ENCODE results near the gene GALNT7. TPM values are rescaled to one million over a fixed set of nuclear protein-coding genes. Genes with fewer than 3 reads are reported as not detected.
"Not testable (repeated sequence)": the region's sequence is repeated elsewhere in the genome, so short reads cannot be mapped to it uniquely, and the experiment has no call there.

Gene GALNT7
- 35.8 to 38.8 TPM (median 36.7 TPM) in 3 replicates for total RNA-seq

GRCh38 chr4:173168396-173169177, at the start of gene GALNT7:
TSS of gene GALNT7 (plus strand) at chr4:173168811. CDS start at chr4:173168836, 25 bp downstream.
- Mint-ChIP-seq H3K9me3 (no peaks in the 10 kb centered on the region), H3K4me1 (peaks cover 19% of the 10 kb centered on the region), H3K4me3 (peak within 1 kb of the TSS; percentile 88), H3K27me3 (ENCODE audit: low read depth) (no peaks in the 10 kb centered on the region), H3K36me3 (no peaks in the 10 kb centered on the region), H3K27ac (peak within 1 kb of the TSS; percentile 93)
- DNase-seq (ENCODE audit: low spot score in 2 of 2, unreplicated experiment in 2 of 2), result peak; percentile 54 to 72
- no peak for TF ChIP-seq CTCF (IDR thresholded peaks at IDR 0.05; ENCODE audit: unreplicated experiment)

- not testable (repeated sequence) for H3K27ac Mint-ChIP-seq; H3K27me3 Mint-ChIP-seq (ENCODE audit: low read depth); H3K36me3 Mint-ChIP-seq; H3K4me3 Mint-ChIP-seq; DNase-seq (ENCODE audit: low spot score in 2 of 2, unreplicated experiment in 2 of 2)
- peaks cover 22% of the 10 kb centered on the region for H3K4me1 Mint-ChIP-seq
- peaks cover 19% of the 10 kb centered on the region for H3K9me3 Mint-ChIP-seq
Observed at GRCh38 chr4:173118819-173119218, 49.8 kb upstream of the GALNT7 start.

- no peak for DNase-seq (ENCODE audit: low spot score in 2 of 2, unreplicated experiment in 2 of 2)
- no peak overlapping the region for H3K27ac Mint-ChIP-seq
- peaks cover 22% of the 10 kb centered on the region for H3K4me1 Mint-ChIP-seq
- no peak for TF ChIP-seq CTCF (IDR thresholded peaks at IDR 0.05; ENCODE audit: unreplicated experiment)
- H3K36me3 Mint-ChIP-seq, result no peaks in the 10 kb centered on the region
- no peak overlapping the region for H3K4me3 Mint-ChIP-seq
- H3K27me3 Mint-ChIP-seq (ENCODE audit: low read depth), result no peaks in the 10 kb centered on the region
- H3K9me3 Mint-ChIP-seq, result peaks cover 11% of the 10 kb centered on the region
Observed at GRCh38 chr4:173119818-173120217, 48.8 kb upstream of the GALNT7 start.

GRCh38 chr4:173121076-173121561, 47.5 kb upstream of the GALNT7 start:
- H3K36me3 Mint-ChIP-seq, result no peaks in the 10 kb centered on the region
- no peak for DNase-seq (ENCODE audit: low spot score in 2 of 2, unreplicated experiment in 2 of 2)
- no peaks in the 10 kb centered on the region for H3K27me3 Mint-ChIP-seq (ENCODE audit: low read depth)
- H3K27ac Mint-ChIP-seq, result peak overlapping the region; percentile 37
- H3K4me1 Mint-ChIP-seq, result peaks cover 27% of the 10 kb centered on the region
- H3K4me3 Mint-ChIP-seq, result peak overlapping the region; percentile 2
- TF ChIP-seq CTCF (IDR thresholded peaks at IDR 0.05; ENCODE audit: unreplicated experiment), result no peak
- peaks cover 2% of the 10 kb centered on the region for H3K9me3 Mint-ChIP-seq

GRCh38 chr4:173124209-173124865, 44.3 kb upstream of the GALNT7 start:
- TF ChIP-seq CTCF (IDR thresholded peaks at IDR 0.05; ENCODE audit: unreplicated experiment), result no peak
- H3K4me3 Mint-ChIP-seq, result no peak overlapping the region
- no peaks in the 10 kb centered on the region for H3K9me3 Mint-ChIP-seq
- H3K36me3 Mint-ChIP-seq, result no peaks in the 10 kb centered on the region
- H3K27me3 Mint-ChIP-seq (ENCODE audit: low read depth), result no peaks in the 10 kb centered on the region
- no peak for DNase-seq (ENCODE audit: low spot score in 2 of 2, unreplicated experiment in 2 of 2)
- H3K4me1 Mint-ChIP-seq, result peaks cover 27% of the 10 kb centered on the region
- H3K27ac Mint-ChIP-seq, result no peak overlapping the region

- H3K27me3 Mint-ChIP-seq (ENCODE audit: low read depth), result no peaks in the 10 kb centered on the region
- no peak for DNase-seq (ENCODE audit: low spot score in 2 of 2, unreplicated experiment in 2 of 2)
- no peak overlapping the region for H3K4me3 Mint-ChIP-seq
- no peaks in the 10 kb centered on the region for H3K36me3 Mint-ChIP-seq
- no peaks in the 10 kb centered on the region for H3K9me3 Mint-ChIP-seq
- H3K4me1 Mint-ChIP-seq, result peaks cover 19% of the 10 kb centered on the region
- H3K27ac Mint-ChIP-seq, result no peak overlapping the region
- TF ChIP-seq CTCF (IDR thresholded peaks at IDR 0.05; ENCODE audit: unreplicated experiment), result no peak
Observed at GRCh38 chr4:173125216-173125812, 43.3 kb upstream of the GALNT7 start.
